ENCODE results near the gene RGS6. TPM values are rescaled to one million over a fixed set of nuclear protein-coding genes. Genes with fewer than 3 reads are reported as not detected.
A peak's percentile ranks its signal among the peaks of the same experiment; 100 is the strongest.
"Not testable (repeated sequence)": the region's sequence is repeated elsewhere in the genome, so short reads cannot be mapped to it uniquely, and the experiment has no call there.

Gene RGS6
- total RNA-seq (ENCODE audit: low replicate concordance): 1.5 and 1.6 TPM in 2 replicates
- long read RNA-seq, full-length matches to known transcripts: 1 of 2 reads
- long read RNA-seq, partial matches to known transcripts: 0 of 2 reads
- long read RNA-seq, other reads (novel, unspliced or antisense): 1 of 2 reads

- peaks cover 57% of the 10 kb centered on the region for H3K27me3 Mint-ChIP-seq
- H3K36me3 Mint-ChIP-seq: peaks cover 3% of the 10 kb centered on the region
- H3K9me3 Mint-ChIP-seq: peaks cover 7% of the 10 kb centered on the region
Measured at GRCh38 chr14:71932229-71932981, at the start of gene RGS6. Gene RGS6, plus strand, starts transcription at chr14:71932429.

DNA sequence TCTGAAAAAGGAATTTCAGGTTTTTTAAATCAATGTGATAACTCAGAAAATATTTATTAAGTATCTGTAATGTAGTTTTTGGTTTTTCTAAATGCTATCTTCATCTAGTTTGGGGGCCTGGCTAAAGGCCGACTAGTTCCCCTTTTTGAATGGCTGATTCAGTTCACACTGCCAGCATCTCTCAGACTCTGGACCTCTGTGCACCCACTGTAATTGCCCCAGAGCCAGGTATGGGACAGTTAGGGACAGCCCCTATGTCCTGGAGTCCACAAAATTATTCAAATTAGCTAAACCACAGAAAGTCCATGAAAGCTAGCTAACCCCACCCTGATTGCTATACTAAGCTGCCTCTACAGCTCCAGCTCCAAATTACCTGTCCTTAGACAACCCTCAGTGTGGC, 49.1 kb upstream of the RGS6 start:
- H3K27me3 Mint-ChIP-seq: no peaks in the 10 kb centered on the region
- TF ChIP-seq, protein P1, sequence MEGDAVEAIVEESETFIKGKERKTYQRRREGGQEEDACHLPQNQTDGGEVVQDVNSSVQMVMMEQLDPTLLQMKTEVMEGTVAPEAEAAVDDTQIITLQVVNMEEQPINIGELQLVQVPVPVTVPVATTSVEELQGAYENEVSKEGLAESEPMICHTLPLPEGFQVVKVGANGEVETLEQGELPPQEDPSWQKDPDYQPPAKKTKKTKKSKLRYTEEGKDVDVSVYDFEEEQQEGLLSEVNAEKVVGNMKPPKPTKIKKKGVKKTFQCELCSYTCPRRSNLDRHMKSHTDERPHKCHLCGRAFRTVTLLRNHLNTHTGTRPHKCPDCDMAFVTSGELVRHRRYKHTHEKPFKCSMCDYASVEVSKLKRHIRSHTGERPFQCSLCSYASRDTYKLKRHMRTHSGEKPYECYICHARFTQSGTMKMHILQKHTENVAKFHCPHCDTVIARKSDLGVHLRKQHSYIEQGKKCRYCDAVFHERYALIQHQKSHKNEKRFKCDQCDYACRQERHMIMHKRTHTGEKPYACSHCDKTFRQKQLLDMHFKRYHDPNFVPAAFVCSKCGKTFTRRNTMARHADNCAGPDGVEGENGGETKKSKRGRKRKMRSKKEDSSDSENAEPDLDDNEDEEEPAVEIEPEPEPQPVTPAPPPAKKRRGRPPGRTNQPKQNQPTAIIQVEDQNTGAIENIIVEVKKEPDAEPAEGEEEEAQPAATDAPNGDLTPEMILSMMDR (conservative IDR thresholded peaks at IDR 0.05): no peak

More at GRCh38 chr14:71932229-71932981, at the start of gene RGS6:
- Mint-ChIP-seq H3K27ac (peak within 1 kb of the TSS; percentile 81), H3K4me1 (ENCODE audit: unreplicated experiment) (peaks cover 16% of the 10 kb centered on the region), H3K4me3 (peak within 1 kb of the TSS; percentile 89)
- peak; percentile 74 for DNase-seq (ENCODE audit: extremely low spot score, unreplicated experiment)
- TF ChIP-seq, protein P1 (conservative IDR thresholded peaks at IDR 0.05): peak; percentile 52

GRCh38 chr14:71885301-71885700, 46.9 kb upstream of the RGS6 start:
- H3K27ac Mint-ChIP-seq: no peak overlapping the region

More for the DNA sequence above, 49.1 kb upstream of the RGS6 start:
- DNase-seq (ENCODE audit: extremely low spot score, unreplicated experiment): no peak
- no peaks in the 10 kb centered on the region for H3K4me1 Mint-ChIP-seq (ENCODE audit: unreplicated experiment)
- peaks cover 15% of the 10 kb centered on the region for H3K9me3 Mint-ChIP-seq
- H3K36me3 Mint-ChIP-seq: no peaks in the 10 kb centered on the region
- no peak overlapping the region for H3K27ac Mint-ChIP-seq
- no peak overlapping the region for H3K4me3 Mint-ChIP-seq

GRCh38 chr14:71887802-71888201, 44.4 kb upstream of the RGS6 start:
- H3K9me3 Mint-ChIP-seq; H3K4me1 Mint-ChIP-seq (ENCODE audit: unreplicated experiment); H3K27ac Mint-ChIP-seq; H3K36me3 Mint-ChIP-seq; H3K27me3 Mint-ChIP-seq; H3K4me3 Mint-ChIP-seq; DNase-seq (ENCODE audit: extremely low spot score, unreplicated experiment): not testable (repeated sequence)

More at GRCh38 chr14:71885301-71885700, 46.9 kb upstream of the RGS6 start:
- TF ChIP-seq, protein P1 (conservative IDR thresholded peaks at IDR 0.05): no peak
- Mint-ChIP-seq H3K9me3 (peaks cover 5% of the 10 kb centered on the region), H3K4me3 (no peak overlapping the region), H3K27me3 (peaks cover 3% of the 10 kb centered on the region), H3K36me3 (no peaks in the 10 kb centered on the region), H3K4me1 (ENCODE audit: unreplicated experiment) (no peaks in the 10 kb centered on the region)
- DNase-seq (ENCODE audit: extremely low spot score, unreplicated experiment): no peak

DNA sequence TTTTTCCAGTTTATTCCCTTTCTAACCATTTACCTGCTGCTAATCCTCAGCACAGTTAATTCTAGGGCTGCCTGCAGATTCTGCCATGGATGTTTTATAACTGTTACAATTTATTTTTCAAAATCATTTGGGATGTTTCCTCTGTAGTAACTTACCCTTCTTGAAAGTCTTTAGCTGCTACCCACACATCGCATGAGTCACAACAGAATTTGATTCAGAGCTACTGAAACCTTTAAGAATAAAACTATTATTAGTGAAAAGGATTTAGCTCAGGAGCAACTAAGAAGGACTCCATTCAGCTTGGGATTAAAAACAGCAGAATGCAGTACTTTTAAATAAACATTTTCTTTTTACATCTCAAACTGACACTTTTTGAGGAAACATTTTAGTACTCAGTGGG, 41.7 kb upstream of the RGS6 start:
- H3K36me3 Mint-ChIP-seq: no peaks in the 10 kb centered on the region
- no peak overlapping the region for H3K4me3 Mint-ChIP-seq
- peaks cover 5% of the 10 kb centered on the region for H3K9me3 Mint-ChIP-seq
- no peaks in the 10 kb centered on the region for H3K4me1 Mint-ChIP-seq (ENCODE audit: unreplicated experiment)
- DNase-seq (ENCODE audit: extremely low spot score, unreplicated experiment): no peak
- H3K27ac Mint-ChIP-seq: no peak overlapping the region
- TF ChIP-seq, protein P1 (conservative IDR thresholded peaks at IDR 0.05): no peak
- H3K27me3 Mint-ChIP-seq: peaks cover 5% of the 10 kb centered on the region

GRCh38 chr14:71891185-71891584, 41.0 kb upstream of the RGS6 start:
- H3K9me3 Mint-ChIP-seq: peaks cover 2% of the 10 kb centered on the region
- no peak overlapping the region for H3K27ac Mint-ChIP-seq
- H3K4me3 Mint-ChIP-seq: no peak overlapping the region
- H3K4me1 Mint-ChIP-seq (ENCODE audit: unreplicated experiment): no peaks in the 10 kb centered on the region
- DNase-seq (ENCODE audit: extremely low spot score, unreplicated experiment): no peak
- TF ChIP-seq, protein P1 (conservative IDR thresholded peaks at IDR 0.05): no peak
- H3K27me3 Mint-ChIP-seq: peaks cover 5% of the 10 kb centered on the region
- no peaks in the 10 kb centered on the region for H3K36me3 Mint-ChIP-seq
